ENCODE measurements around the gene KNTC1.

KNTC1 gene

GRCh38 chr12:122538496-122538895 is 11.4 kb downstream of the KNTC1 start:
- no peak for TF ChIP-seq CTCF (IDR thresholded peaks at IDR 0.05; ENCODE audit: control insufficient read depth, extremely low read depth, insufficient read depth)

GRCh38 chr12:122544537-122544936 is 17.5 kb downstream of the KNTC1 start:
- no peak for TF ChIP-seq CTCF (IDR thresholded peaks at IDR 0.05; ENCODE audit: control insufficient read depth, extremely low read depth, insufficient read depth)
- DNase-seq (ENCODE audit: low read depth) = no peak
- no peak overlapping the region for H3K4me3 ChIP-seq (ENCODE audit: low read depth, low read length)

More at GRCh38 chr12:122538496-122538895, 11.4 kb downstream of the KNTC1 start:
- no peak overlapping the region for H3K4me3 ChIP-seq (ENCODE audit: low read depth, low read length)
- no peak for DNase-seq (ENCODE audit: low read depth)

- TF ChIP-seq CTCF (IDR thresholded peaks at IDR 0.05; ENCODE audit: control insufficient read depth, extremely low read depth, insufficient read depth) = no peak
- DNase-seq (ENCODE audit: low read depth) = no peak
- H3K4me3 ChIP-seq (ENCODE audit: low read depth, low read length) = no peak overlapping the region
Measured at GRCh38 chr12:122545855-122546254, 18.8 kb downstream of the KNTC1 start.

- no peak for TF ChIP-seq CTCF (IDR thresholded peaks at IDR 0.05; ENCODE audit: control insufficient read depth, extremely low read depth, insufficient read depth)
- no peak for DNase-seq (ENCODE audit: low read depth)
Measured at GRCh38 chr12:122547330-122547729, 20.3 kb downstream of the KNTC1 start.

GRCh38 chr12:122558745-122559641 is 31.9 kb downstream of the KNTC1 start:
- no peak overlapping the region for H3K4me3 ChIP-seq (ENCODE audit: low read depth, low read length)
- no peak for TF ChIP-seq CTCF (IDR thresholded peaks at IDR 0.05; ENCODE audit: control insufficient read depth, extremely low read depth, insufficient read depth)
- no peak for DNase-seq (ENCODE audit: low read depth)

More at GRCh38 chr12:122547330-122547729, 20.3 kb downstream of the KNTC1 start:
- no peak overlapping the region for H3K4me3 ChIP-seq (ENCODE audit: low read depth, low read length)

GRCh38 chr12:122560138-122560537 is 33.1 kb downstream of the KNTC1 start:
- no peak for TF ChIP-seq CTCF (IDR thresholded peaks at IDR 0.05; ENCODE audit: control insufficient read depth, extremely low read depth, insufficient read depth)
- DNase-seq (ENCODE audit: low read depth) = no peak
- no peak overlapping the region for H3K4me3 ChIP-seq (ENCODE audit: low read depth, low read length)
